ENCODE results near the gene ALK.

GRCh38 chr2:29187926-29188325, 733.5 kb downstream of the ALK start:
- TF ChIP-seq, protein P1, sequence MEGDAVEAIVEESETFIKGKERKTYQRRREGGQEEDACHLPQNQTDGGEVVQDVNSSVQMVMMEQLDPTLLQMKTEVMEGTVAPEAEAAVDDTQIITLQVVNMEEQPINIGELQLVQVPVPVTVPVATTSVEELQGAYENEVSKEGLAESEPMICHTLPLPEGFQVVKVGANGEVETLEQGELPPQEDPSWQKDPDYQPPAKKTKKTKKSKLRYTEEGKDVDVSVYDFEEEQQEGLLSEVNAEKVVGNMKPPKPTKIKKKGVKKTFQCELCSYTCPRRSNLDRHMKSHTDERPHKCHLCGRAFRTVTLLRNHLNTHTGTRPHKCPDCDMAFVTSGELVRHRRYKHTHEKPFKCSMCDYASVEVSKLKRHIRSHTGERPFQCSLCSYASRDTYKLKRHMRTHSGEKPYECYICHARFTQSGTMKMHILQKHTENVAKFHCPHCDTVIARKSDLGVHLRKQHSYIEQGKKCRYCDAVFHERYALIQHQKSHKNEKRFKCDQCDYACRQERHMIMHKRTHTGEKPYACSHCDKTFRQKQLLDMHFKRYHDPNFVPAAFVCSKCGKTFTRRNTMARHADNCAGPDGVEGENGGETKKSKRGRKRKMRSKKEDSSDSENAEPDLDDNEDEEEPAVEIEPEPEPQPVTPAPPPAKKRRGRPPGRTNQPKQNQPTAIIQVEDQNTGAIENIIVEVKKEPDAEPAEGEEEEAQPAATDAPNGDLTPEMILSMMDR (conservative IDR thresholded peaks at IDR 0.05; ENCODE audit: low read depth in 2 of 2) = no peak
- TF ChIP-seq EZH2 (IDR thresholded peaks at IDR 0.05; ENCODE audit: low read depth, unreplicated experiment) = no peak
- no peak for TF ChIP-seq POLR2AphosphoS5 (IDR thresholded peaks at IDR 0.05; ENCODE audit: low read depth)
- no peak for TF ChIP-seq EZH2phosphoT487 (IDR thresholded peaks at IDR 0.05; ENCODE audit: unreplicated experiment)
